HUES64 (cell line): ENCODE results near the gene CCDC51.
"Not testable (repeated sequence)": the region's sequence is repeated elsewhere in the genome, so short reads cannot be mapped to it uniquely, and the experiment has no call there.

Experiments used
- H3K27ac ChIP-seq: 2 replicates; pipeline ENCODE4 v1.7.0; 2013; ENCODE audit warnings: low read depth, low read length, inconsistent platforms
- H3K27me3 ChIP-seq: 2 replicates; pipeline ENCODE4 v1.6.1; 2013; ENCODE audit warnings: mild to moderate bottlenecking, low read length; ENCODE audit not compliant: insufficient read depth
- H3K36me3 ChIP-seq: 2 replicates; pipeline ENCODE4 v1.6.1; 2013; ENCODE audit warnings: mild to moderate bottlenecking, low read length; ENCODE audit not compliant: insufficient read depth
- H3K4me1 ChIP-seq: 2 replicates; pipeline ENCODE4 v1.6.1; 2013; ENCODE audit warnings: mild to moderate bottlenecking, low read length, moderate library complexity; ENCODE audit not compliant: insufficient read depth
- H3K4me3 ChIP-seq: 2 replicates; pipeline ENCODE4 v1.5.1; 2013; ENCODE audit warnings: mild to moderate bottlenecking, low read length, moderate library complexity
- H3K9ac ChIP-seq: 2 replicates; pipeline ENCODE4 v1.6.1; 2013; ENCODE audit warnings: mild to moderate bottlenecking, low read depth, low read length
- H3K9me3 ChIP-seq: 2 replicates; pipeline ENCODE4 v1.6.1; 2013; ENCODE audit warnings: low read depth, low read length; ENCODE audit not compliant: insufficient read depth
- WGBS: fragments of 150-250, 120-280 bp; methylation state at CpG from one replicate; pipeline ENCODE4 v1.1.7; 2013; ENCODE audit warnings: missing lambda C conversion rate; 5-methylcytosine and 5-hydroxymethylcytosine counted together

CCDC51 gene

DNA sequence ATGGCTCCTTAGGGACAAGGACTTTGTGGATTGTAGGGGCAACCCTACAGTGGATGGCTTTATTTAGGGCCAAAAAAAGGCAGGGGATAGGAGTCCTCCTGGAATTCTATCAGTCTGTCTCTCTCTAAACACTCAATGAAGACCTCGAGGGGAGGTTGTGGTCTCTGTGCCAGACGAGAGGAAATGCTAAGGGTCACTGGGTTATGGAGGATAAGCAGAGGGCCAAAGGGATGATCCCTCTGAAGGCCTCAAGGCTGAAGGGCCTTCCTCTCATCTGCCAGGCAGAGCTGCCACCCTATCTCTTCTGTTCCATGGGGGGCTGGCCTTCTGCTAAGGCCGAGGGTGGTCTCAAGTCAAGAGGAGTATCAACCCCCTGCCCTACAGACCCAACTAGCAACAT, 37.0 kb downstream of the CCDC51 start:
- Histone ChIP-seq H3K27me3 (no peaks in the 10 kb centered on the region), H3K9me3 (no peaks in the 10 kb centered on the region), H3K36me3 (peaks cover 54% of the 10 kb centered on the region), H3K27ac (no peak overlapping the region), H3K4me3 (no peak overlapping the region), H3K4me1 (no peaks in the 10 kb centered on the region), H3K9ac (no peak overlapping the region)
- 91% methylated on average over 3 of the region's 3 CpGs for WGBS

DNA sequence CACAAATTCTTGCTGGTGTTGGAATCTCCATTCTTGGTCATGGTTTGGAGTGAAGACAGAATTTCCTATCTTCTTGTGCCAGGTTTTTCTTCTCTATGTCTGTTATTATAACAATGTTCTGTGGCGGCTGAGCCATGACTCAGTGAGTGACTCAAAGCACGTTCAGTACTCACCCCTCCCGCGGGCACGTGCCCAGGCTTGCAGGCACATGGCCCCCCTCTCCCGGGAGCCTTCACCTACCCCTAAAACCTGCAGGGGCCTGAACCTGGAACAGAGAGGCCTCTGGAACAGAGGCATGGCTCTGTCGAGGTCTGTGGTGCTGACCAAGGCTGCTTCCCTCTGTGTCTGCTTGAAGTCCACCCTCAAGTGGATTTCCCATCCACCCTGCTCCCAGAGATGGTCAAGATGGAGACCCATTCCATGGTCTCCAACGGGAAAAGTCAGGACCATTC, 37.6 kb downstream of the CCDC51 start:
- Histone ChIP-seq H3K4me1 (no peaks in the 10 kb centered on the region), H3K9ac (no peak overlapping the region), H3K9me3 (no peaks in the 10 kb centered on the region), H3K27ac (no peak overlapping the region), H3K27me3 (no peaks in the 10 kb centered on the region), H3K4me3 (no peak overlapping the region), H3K36me3 (peaks cover 48% of the 10 kb centered on the region)
- 92% methylated on average over 8 of the region's 8 CpGs for whole genome bisulfite sequencing

DNA sequence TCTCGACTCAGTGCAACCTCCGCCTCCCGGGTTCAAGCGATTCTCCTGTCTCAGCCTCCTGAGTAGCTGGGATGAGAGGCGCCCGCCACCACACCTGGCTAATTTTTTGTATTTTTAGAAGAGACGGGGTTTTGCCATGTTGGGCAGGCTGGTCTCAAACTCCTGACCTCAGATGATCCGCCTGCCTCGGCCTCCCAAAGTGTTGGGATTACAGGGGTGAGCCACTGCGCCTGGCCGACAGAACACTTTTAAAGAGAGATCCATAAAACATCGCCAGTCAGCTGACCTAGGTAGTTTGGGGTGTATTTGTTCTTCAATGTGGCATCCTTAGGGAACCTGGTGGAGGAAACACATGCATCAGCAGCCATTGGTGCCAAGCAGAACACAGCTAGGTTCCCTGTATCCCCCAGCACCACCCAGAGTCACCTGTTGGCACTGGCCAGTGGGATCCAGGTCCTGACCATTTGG, 38.5 kb downstream of the CCDC51 start:
- WGBS = 98% methylated on average over 12 of the region's 12 CpGs
- peaks cover 40% of the 10 kb centered on the region for H3K36me3 ChIP-seq
- not testable (repeated sequence) for H3K4me1 ChIP-seq, H3K9me3 ChIP-seq, H3K9ac ChIP-seq, H3K27me3 ChIP-seq, H3K4me3 ChIP-seq, H3K27ac ChIP-seq

DNA sequence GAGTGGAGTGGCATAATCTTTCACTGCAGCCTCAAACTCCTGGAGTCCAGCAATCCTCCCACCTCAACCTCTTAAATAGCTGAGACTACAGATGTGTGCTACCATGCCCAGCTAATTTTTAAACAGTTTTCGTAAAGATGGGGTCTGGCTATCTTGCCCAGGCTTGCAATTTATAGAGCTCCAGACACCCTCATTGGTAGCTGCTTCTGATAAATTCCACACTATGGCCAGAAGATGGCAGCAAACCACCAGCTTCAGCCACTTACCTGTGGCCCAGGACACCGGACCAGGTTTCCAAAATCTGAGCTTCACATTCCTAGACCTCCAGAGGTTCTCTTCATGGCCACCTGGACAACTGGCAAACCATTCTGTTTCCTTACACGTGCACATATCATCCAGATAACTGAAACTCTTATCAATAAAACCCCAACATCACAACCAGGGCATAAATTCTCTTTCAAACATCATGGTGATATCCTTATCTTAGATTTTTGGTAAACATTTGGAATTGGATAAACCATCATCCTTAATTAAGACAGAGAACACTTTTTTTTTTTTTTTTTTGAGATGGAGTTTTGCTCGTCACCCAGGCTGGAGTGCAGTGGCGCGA, 39.0 kb downstream of the CCDC51 start:
- Histone ChIP-seq H3K9me3 (no peaks in the 10 kb centered on the region), H3K4me3 (no peak overlapping the region)
- WGBS = 88% methylated on average over 6 of the region's 6 CpGs

DNA sequence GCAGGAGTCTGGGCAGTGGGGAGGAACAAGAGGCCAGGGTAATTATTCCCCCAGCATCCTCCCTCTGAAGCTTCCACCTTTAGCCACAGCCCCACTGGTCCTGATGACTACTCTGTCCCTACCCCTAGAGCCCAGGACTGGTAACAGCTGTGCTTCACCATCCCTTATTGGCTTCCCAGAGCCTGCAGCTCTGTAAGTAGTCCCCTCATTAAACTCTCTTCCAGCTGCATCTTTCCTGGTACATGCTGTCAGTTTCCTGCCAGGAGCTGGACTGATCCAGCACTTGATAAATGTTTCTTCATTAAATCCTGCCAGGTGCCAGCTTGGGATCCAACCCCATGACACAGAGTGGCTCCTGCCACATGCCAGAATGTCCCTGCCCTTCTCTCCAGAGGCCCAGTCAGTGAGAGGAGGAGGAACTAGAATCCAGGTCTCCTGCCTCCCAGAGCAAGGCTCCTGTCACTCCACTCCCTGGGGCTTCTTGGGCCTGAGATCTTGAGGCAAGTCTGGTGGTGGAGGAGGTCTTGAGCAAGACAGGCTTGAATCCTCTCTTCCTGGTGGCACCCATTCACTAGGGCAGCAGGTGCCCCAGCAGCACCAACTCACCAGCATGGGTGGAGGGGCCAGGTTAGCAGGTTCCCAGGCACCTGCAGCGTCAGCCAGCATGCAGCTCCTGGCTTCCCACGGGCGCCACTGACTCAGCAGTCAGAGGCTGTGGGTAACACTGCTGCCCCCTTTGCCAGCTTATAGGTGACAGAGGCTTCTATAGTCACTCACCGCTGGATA, 40.3 kb downstream of the CCDC51 start:
- WGBS = 85% methylated on average over 4 of the region's 4 CpGs
- H3K36me3 ChIP-seq = peaks cover 21% of the 10 kb centered on the region
- no peaks in the 10 kb centered on the region for H3K9me3 ChIP-seq
- no peak overlapping the region for H3K9ac ChIP-seq
- no peak overlapping the region for H3K4me3 ChIP-seq
- H3K27me3 ChIP-seq = no peaks in the 10 kb centered on the region
- H3K4me1 ChIP-seq = no peaks in the 10 kb centered on the region
- H3K27ac ChIP-seq = no peak overlapping the region

More for the DNA sequence above, 39.0 kb downstream of the CCDC51 start:
- Histone ChIP-seq H3K36me3 (peaks cover 34% of the 10 kb centered on the region), H3K27ac (no peak overlapping the region), H3K27me3 (no peaks in the 10 kb centered on the region), H3K4me1 (no peaks in the 10 kb centered on the region), H3K9ac (no peak overlapping the region)

DNA sequence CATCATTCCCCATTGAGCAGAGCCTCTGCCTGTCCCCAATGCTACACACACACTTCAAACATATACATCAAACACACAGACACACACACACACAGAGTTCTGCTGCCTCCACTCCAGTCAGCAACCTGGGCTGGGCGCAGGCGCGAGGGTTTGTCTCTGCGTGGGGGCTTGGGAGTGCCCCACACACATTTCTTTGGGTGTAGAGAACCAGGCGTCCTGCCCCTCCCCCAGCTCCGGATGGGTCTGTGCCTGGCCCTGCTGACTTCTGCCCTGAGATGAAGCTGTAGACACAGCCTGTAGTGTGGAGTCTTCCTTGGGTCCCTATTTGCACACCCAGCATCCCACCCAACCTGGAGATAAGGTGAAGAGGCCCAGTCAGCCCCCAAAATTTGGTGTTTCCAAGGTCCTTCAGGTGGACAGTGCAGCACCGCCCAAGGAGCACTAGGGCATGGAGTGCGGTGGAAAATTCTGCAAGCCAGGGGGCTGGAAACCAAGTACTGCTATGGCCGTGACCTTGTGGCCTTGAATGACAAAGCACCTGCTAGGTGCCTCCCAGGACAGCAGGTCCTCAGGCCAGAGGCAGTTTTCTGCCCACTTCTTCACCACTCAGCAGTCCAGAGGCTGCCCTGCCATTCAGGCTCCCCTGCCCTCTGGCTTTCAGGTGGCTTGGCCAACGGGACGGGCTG, 41.1 kb downstream of the CCDC51 start:
- H3K4me3 ChIP-seq = no peak overlapping the region
- no peaks in the 10 kb centered on the region for H3K27me3 ChIP-seq
- H3K9ac ChIP-seq = no peak overlapping the region
- H3K9me3 ChIP-seq = no peaks in the 10 kb centered on the region
- H3K4me1 ChIP-seq = no peaks in the 10 kb centered on the region
- no peak overlapping the region for H3K27ac ChIP-seq
- peaks cover 13% of the 10 kb centered on the region for H3K36me3 ChIP-seq
- 79% methylated on average over 11 of the region's 11 CpGs for WGBS

DNA sequence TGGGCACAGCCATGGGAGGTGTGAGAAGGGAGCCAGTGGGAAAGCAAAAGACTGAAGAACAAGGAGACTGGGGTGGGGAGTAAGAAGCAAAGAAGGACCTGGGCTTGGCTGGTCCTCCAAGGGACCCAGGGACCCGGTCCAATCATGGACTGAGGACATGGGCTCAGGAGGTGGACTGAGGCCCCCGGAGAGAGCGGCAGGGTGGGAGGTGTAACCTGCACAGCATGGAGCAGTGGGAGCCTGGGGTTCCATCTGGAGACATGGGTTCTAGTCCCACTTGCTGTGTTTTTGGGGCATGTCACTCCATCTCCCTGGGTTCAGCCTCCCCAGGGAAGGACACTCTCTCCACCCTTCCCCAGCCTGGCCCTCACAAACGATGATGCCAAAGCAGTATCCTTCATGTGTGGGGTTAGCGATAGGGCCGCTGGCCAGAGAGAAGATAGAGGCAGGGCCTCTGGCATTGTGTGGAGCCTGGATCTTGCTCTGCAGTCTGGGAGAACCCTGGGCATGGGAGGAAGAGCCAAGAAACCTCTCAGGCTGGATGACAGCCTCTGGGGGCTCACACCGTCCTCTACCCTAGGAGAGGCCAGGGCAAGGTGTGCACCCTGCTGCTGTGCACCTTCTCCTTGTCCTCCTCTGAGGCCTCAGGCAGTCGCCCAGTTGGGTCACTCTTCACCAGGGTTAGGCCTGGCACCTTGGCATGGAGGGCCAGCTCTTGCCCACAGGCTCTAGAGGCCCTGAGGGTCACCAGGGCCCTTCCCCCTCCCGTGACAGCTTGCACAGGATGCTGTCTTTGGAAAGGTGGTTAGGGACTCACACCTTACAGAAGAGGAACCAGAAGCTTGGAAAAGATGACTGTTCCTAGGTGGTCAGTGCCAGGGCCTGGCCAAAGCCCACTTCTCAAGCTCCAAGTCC, 41.9 kb downstream of the CCDC51 start:
- H3K27me3 ChIP-seq = no peaks in the 10 kb centered on the region
- WGBS = 86% methylated on average over 9 of the region's 9 CpGs
- no peaks in the 10 kb centered on the region for H3K9me3 ChIP-seq
- H3K4me1 ChIP-seq = no peaks in the 10 kb centered on the region
- H3K27ac ChIP-seq = no peak overlapping the region
- H3K9ac ChIP-seq = no peak overlapping the region
- no peak overlapping the region for H3K4me3 ChIP-seq
- H3K36me3 ChIP-seq = 0 out of 2 replicates have a peak, but pooled peaks cover 6% of the 10 kb centered on the region

DNA sequence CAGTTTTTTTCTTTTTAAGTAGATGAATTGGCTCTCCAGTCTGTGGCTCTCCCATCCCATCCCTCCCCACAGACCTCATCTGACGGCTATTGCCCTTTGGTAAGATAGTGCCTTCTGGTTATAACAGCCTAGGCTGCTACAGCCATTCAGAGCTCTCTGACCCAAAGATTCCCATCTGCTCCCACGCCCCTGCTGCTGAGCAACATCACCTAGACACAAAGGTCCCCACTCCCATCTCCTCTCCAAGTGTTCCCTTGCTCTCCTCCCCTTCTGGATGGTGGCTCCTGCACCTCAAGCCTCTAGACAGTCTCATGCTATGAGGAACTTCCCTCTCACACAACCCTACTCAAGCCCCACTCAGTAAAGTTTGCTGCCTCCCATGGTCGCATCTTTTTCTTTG, 44.2 kb downstream of the CCDC51 start:
- Histone ChIP-seq H3K4me3 (no peak overlapping the region), H3K4me1 (no peaks in the 10 kb centered on the region), H3K9ac (no peak overlapping the region), H3K36me3 (no peaks in the 10 kb centered on the region), H3K27me3 (no peaks in the 10 kb centered on the region), H3K9me3 (no peaks in the 10 kb centered on the region), H3K27ac (no peak overlapping the region)
- 69% methylated on average over 3 of the region's 3 CpGs for WGBS

DNA sequence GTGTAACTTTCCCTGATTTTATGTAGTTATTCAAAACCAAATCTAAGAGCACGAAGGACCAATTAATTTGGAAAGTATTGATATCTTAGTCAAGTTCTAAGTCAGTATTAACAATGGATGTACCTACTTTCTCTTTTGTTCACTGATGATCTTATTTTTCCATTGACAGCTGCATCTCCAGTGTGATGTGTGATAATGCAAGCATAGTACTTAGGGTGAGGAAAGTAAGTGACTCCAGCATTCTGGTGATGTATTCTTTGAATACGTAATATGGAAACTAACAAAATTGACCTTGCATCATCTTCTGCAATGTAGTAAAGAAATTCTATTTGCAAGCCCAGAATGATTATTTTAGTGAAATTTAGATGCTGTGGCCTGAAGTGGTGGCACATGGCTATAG, 45.5 kb downstream of the CCDC51 start:
- Histone ChIP-seq H3K9me3 (no peaks in the 10 kb centered on the region), H3K4me3 (no peak overlapping the region), H3K9ac (no peak overlapping the region), H3K27ac (no peak overlapping the region), H3K4me1 (no peaks in the 10 kb centered on the region), H3K36me3 (no peaks in the 10 kb centered on the region), H3K27me3 (no peaks in the 10 kb centered on the region)
- WGBS = 90% methylated on average over 2 of the region's 2 CpGs

DNA sequence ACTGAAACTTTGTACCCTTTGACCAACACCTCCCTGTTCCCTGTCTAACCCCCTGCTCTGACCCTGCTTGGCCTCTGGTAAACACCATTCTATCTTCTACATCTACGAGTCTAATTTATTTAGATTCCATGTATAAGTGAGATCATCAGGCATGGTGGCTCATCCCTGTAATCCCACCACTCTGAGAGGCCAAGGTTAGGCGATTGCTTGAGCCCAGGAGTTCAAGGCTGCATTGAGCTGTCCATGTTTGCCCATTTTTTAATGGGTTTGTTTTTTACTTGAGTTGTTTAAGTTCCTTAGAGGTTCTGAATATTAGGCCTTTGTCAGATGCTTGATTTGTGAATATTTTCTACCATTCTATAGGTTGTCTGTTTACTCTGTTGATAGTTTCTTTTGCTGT, 51.0 kb downstream of the CCDC51 start:
- WGBS = 93% methylated on average over 2 of the region's 2 CpGs
- no peak overlapping the region for H3K27ac ChIP-seq
- no peak overlapping the region for H3K9ac ChIP-seq
- no peak overlapping the region for H3K4me3 ChIP-seq
- H3K36me3 ChIP-seq = no peaks in the 10 kb centered on the region
- no peaks in the 10 kb centered on the region for H3K4me1 ChIP-seq
- no peaks in the 10 kb centered on the region for H3K9me3 ChIP-seq
- H3K27me3 ChIP-seq = no peaks in the 10 kb centered on the region
